WERI-Rb-1 (cell line): ENCODE measurements around the gene KLC3.

Experiments used
- DNase-seq: peaks from one replicate; pipeline ENCODE4 v3.0.0-alpha.2; 2020
- H3K27ac ChIP-seq: fragments of 250-450 bp; sonication (Bioruptor Pico); 2 replicates; pipeline ENCODE4 v1.5.1; 2020; ENCODE audit warnings: mild to moderate bottlenecking, moderate library complexity
- H3K27me3 ChIP-seq: fragments of 250-450 bp; sonication (Bioruptor Pico); 2 replicates; pipeline ENCODE4 v1.5.1; 2021; ENCODE audit warnings: mild to moderate bottlenecking, low read depth, moderate library complexity; ENCODE audit not compliant: insufficient read depth, severe bottlenecking
- H3K36me3 ChIP-seq: fragments of 250-450 bp; sonication (Bioruptor Pico); 2 replicates; pipeline ENCODE4 v1.5.1; 2020; ENCODE audit warnings: mild to moderate bottlenecking, moderate library complexity
- H3K4me3 ChIP-seq: 2 replicates; pipeline ENCODE4 v1.5.1; 2011; ENCODE audit warnings: low read depth, mild to moderate bottlenecking, control low read depth, low read length
- H3K9me3 ChIP-seq: fragments of 250-450 bp; sonication (Bioruptor Pico); 2 replicates; pipeline ENCODE4 v1.5.1; 2021; ENCODE audit warnings: mild to moderate bottlenecking, moderate library complexity; ENCODE audit not compliant: severe bottlenecking
- CTCF ChIP-seq: IDR thresholded peaks from 2 replicates; pipeline ENCODE4 v1.5.1; 2011; ENCODE audit warnings: low read depth, mild to moderate bottlenecking, control low read depth, inconsistent platforms, low read length

Gene KLC3

GRCh38 chr19:45358213-45358792 is 17.8 kb downstream of the KLC3 start:
- Histone ChIP-seq H3K27me3 (no peaks in the 10 kb centered on the region), H3K27ac (no peak overlapping the region), H3K4me3 (no peak overlapping the region), H3K36me3 (peaks cover 72% of the 10 kb centered on the region), H3K9me3 (no peaks in the 10 kb centered on the region)
- DNase-seq, result no peak
- no peak for TF ChIP-seq CTCF

- no peaks in the 10 kb centered on the region for H3K9me3 ChIP-seq
- H3K4me3 ChIP-seq, result no peak overlapping the region
- no peak for TF ChIP-seq CTCF
- no peak overlapping the region for H3K27ac ChIP-seq
- DNase-seq, result no peak
- peaks cover 52% of the 10 kb centered on the region for H3K36me3 ChIP-seq
- no peaks in the 10 kb centered on the region for H3K27me3 ChIP-seq
These were observed 21.1 kb downstream of the KLC3 start for GRCh38 chr19:45361608-45362007.

GRCh38 chr19:45362291-45362690 is 21.7 kb downstream of the KLC3 start:
- H3K36me3 ChIP-seq, result peaks cover 50% of the 10 kb centered on the region
- DNase-seq, result no peak
- no peak for TF ChIP-seq CTCF
- H3K27ac ChIP-seq, result no peak overlapping the region
- H3K4me3 ChIP-seq, result no peak overlapping the region
- H3K9me3 ChIP-seq, result no peaks in the 10 kb centered on the region
- H3K27me3 ChIP-seq, result no peaks in the 10 kb centered on the region

GRCh38 chr19:45363861-45364459 is 23.4 kb downstream of the KLC3 start:
- Histone ChIP-seq H3K27me3 (no peaks in the 10 kb centered on the region), H3K9me3 (no peaks in the 10 kb centered on the region), H3K4me3 (no peak overlapping the region), H3K27ac (no peak overlapping the region), H3K36me3 (peaks cover 57% of the 10 kb centered on the region)
- DNase-seq, result no peak
- TF ChIP-seq CTCF, result no peak

GRCh38 chr19:45364696-45365095 is 24.1 kb downstream of the KLC3 start:
- no peak overlapping the region for H3K4me3 ChIP-seq
- no peak for DNase-seq
- H3K9me3 ChIP-seq, result no peaks in the 10 kb centered on the region
- H3K27me3 ChIP-seq, result no peaks in the 10 kb centered on the region
- no peak for TF ChIP-seq CTCF
- no peak overlapping the region for H3K27ac ChIP-seq
- H3K36me3 ChIP-seq, result peaks cover 54% of the 10 kb centered on the region

GRCh38 chr19:45368127-45368526 is 27.6 kb downstream of the KLC3 start:
- H3K36me3 ChIP-seq, result peaks cover 29% of the 10 kb centered on the region
- no peaks in the 10 kb centered on the region for H3K9me3 ChIP-seq
- no peak for TF ChIP-seq CTCF
- no peak overlapping the region for H3K27ac ChIP-seq
- no peak for DNase-seq
- H3K4me3 ChIP-seq, result no peak overlapping the region
- no peaks in the 10 kb centered on the region for H3K27me3 ChIP-seq
